Karpas-422 (cell line): ENCODE measurements around the gene TAC1. TPM values are rescaled to one million over a fixed set of nuclear protein-coding genes. Genes with fewer than 3 reads are reported as not detected.

Experiments used
- DNase-seq: peaks from one replicate; pipeline ENCODE4 v3.0.0-alpha.2; 2015
- H2AFZ ChIP-seq: fragments of 200-600 bp; sonication (generic); 2 replicates; pipeline ENCODE4 v1.6.1; 2014; ENCODE audit warnings: antibody characterized with exemption, low read length, mixed read lengths
- H3K27ac ChIP-seq: fragments of 200-600 bp; sonication (generic); 2 replicates; pipeline ENCODE4 v1.5.1; 2014; ENCODE audit warnings: mild to moderate bottlenecking, low read length, moderate library complexity
- H3K27me3 ChIP-seq: fragments of 200-600 bp; sonication (generic); 2 replicates; pipeline ENCODE4 v1.6.1; 2014; ENCODE audit warnings: low read length, mixed read lengths
- H3K36me3 ChIP-seq: fragments of 200-600 bp; sonication (generic); 2 replicates; pipeline ENCODE4 v1.6.1; 2014; ENCODE audit warnings: low read length, mixed read lengths; ENCODE audit not compliant: insufficient read depth
- H3K4me1 ChIP-seq: fragments of 200-600 bp; sonication (generic); 2 replicates; pipeline ENCODE4 v1.6.1; 2014; ENCODE audit warnings: mild to moderate bottlenecking, low read length, mixed read lengths
- H3K4me2 ChIP-seq: fragments of 200-600 bp; sonication (generic); 2 replicates; pipeline ENCODE4 v1.6.1; 2014; ENCODE audit warnings: low read length, low read depth, mild to moderate bottlenecking; ENCODE audit not compliant: poor library complexity, severe bottlenecking
- H3K4me3 ChIP-seq: fragments of 200-600 bp; sonication (generic); 2 replicates; pipeline ENCODE4 v1.5.1; 2014; ENCODE audit warnings: mild to moderate bottlenecking, antibody characterized with exemption, low read length, mixed read lengths
- H3K79me2 ChIP-seq: fragments of 200-600 bp; sonication (generic); 2 replicates; pipeline ENCODE4 v1.6.1; 2014; ENCODE audit warnings: mild to moderate bottlenecking, low read length, mixed read lengths
- H3K9ac ChIP-seq: fragments of 200-600 bp; sonication (generic); 2 replicates; pipeline ENCODE4 v1.6.0; 2014; ENCODE audit warnings: low read length
- H3K9me2 ChIP-seq: fragments of 200-600 bp; sonication (generic), shearing (Covaris generic); replicated peaks from 2 replicates; pipeline ENCODE4 v1.6.0; 2014; ENCODE audit warnings: mild to moderate bottlenecking, low read length, moderate library complexity; ENCODE audit not compliant: insufficient read depth
- H3K9me3 ChIP-seq: fragments of 300-700, 200-600 bp; sonication (generic); 2 replicates; pipeline ENCODE4 v1.6.1; 2014; ENCODE audit warnings: low read length, mixed read lengths
- H4K20me1 ChIP-seq: fragments of 200-600 bp; sonication (generic); 2 replicates; pipeline ENCODE4 v1.6.1; 2014; ENCODE audit warnings: mild to moderate bottlenecking, antibody characterized with exemption, low read length, low read depth; ENCODE audit not compliant: insufficient read depth
- total RNA-seq: library from RNA; depleted of rRNA; stranded (reverse); fragments of >200 nt; shearing (Covaris generic); gene quantifications from 2 replicates; pipeline ENCODE4 v1.2.3, GENCODE V29; 2014; ENCODE audit warnings: low replicate concordance; rRNA removed

The TAC1 gene
- not detected in 2 replicates for total RNA-seq

GRCh38 chr7:97731736-97732564 is at the start of gene TAC1:
Gene TAC1, plus strand, starts transcription at chr7:97732086. Its CDS starts 527 bp downstream, at chr7:97732613.
- H3K4me1 ChIP-seq: no peaks in the 10 kb centered on the region
- no peaks in the 10 kb centered on the region for H3K27me3 ChIP-seq
- no peak within 1 kb of the TSS for H2AFZ ChIP-seq
- H4K20me1 ChIP-seq: no peaks in the 10 kb centered on the region
- no peak within 1 kb of the TSS for H3K4me2 ChIP-seq
- H3K9me2 ChIP-seq: no peaks in the 10 kb centered on the region
- H3K9ac ChIP-seq: no peak within 1 kb of the TSS
- no peaks in the 10 kb centered on the region for H3K36me3 ChIP-seq
- no peaks in the 10 kb centered on the region for H3K79me2 ChIP-seq
- no peak for DNase-seq
- no peaks in the 10 kb centered on the region for H3K9me3 ChIP-seq
- no peak within 1 kb of the TSS for H3K4me3 ChIP-seq
- no peak within 1 kb of the TSS for H3K27ac ChIP-seq

GRCh38 chr7:97685952-97686351 is 45.9 kb upstream of the TAC1 start:
- no peaks in the 10 kb centered on the region for H3K79me2 ChIP-seq
- no peaks in the 10 kb centered on the region for H3K9me2 ChIP-seq
- no peaks in the 10 kb centered on the region for H3K9me3 ChIP-seq
- H3K27ac ChIP-seq: no peak overlapping the region
- H3K4me1 ChIP-seq: no peaks in the 10 kb centered on the region
- no peaks in the 10 kb centered on the region for H4K20me1 ChIP-seq
- H3K27me3 ChIP-seq: no peaks in the 10 kb centered on the region
- DNase-seq: no peak
- H2AFZ ChIP-seq: no peak overlapping the region
- H3K4me2 ChIP-seq: no peak overlapping the region
- H3K36me3 ChIP-seq: no peaks in the 10 kb centered on the region
- no peak overlapping the region for H3K9ac ChIP-seq
- no peak overlapping the region for H3K4me3 ChIP-seq

GRCh38 chr7:97693586-97693985 is 38.3 kb upstream of the TAC1 start:
- no peak for DNase-seq
- H2AFZ ChIP-seq: no peak overlapping the region
- H3K9ac ChIP-seq: no peak overlapping the region
- no peaks in the 10 kb centered on the region for H3K79me2 ChIP-seq
- H3K4me2 ChIP-seq: no peak overlapping the region
- H3K4me3 ChIP-seq: no peak overlapping the region
- no peaks in the 10 kb centered on the region for H3K9me3 ChIP-seq
- H3K27ac ChIP-seq: no peak overlapping the region
- H3K9me2 ChIP-seq: no peaks in the 10 kb centered on the region
- H4K20me1 ChIP-seq: no peaks in the 10 kb centered on the region
- no peaks in the 10 kb centered on the region for H3K36me3 ChIP-seq
- no peaks in the 10 kb centered on the region for H3K4me1 ChIP-seq
- H3K27me3 ChIP-seq: no peaks in the 10 kb centered on the region

- Histone ChIP-seq H3K4me2 (no peak overlapping the region), H3K4me1 (no peaks in the 10 kb centered on the region), H3K79me2 (no peaks in the 10 kb centered on the region), H3K9me2 (no peaks in the 10 kb centered on the region), H3K27me3 (no peaks in the 10 kb centered on the region), H3K27ac (no peak overlapping the region), H3K9me3 (no peaks in the 10 kb centered on the region), H3K4me3 (no peak overlapping the region), H3K36me3 (no peaks in the 10 kb centered on the region), H2AFZ (no peak overlapping the region), H4K20me1 (no peaks in the 10 kb centered on the region), H3K9ac (no peak overlapping the region)
- no peak for DNase-seq
These were observed 37.5 kb upstream of the TAC1 start for GRCh38 chr7:97694355-97694754.

- Histone ChIP-seq H3K27me3 (no peaks in the 10 kb centered on the region), H4K20me1 (no peaks in the 10 kb centered on the region), H3K4me2 (no peak overlapping the region), H3K4me1 (no peaks in the 10 kb centered on the region), H3K9me2 (no peaks in the 10 kb centered on the region), H2AFZ (no peak overlapping the region), H3K79me2 (no peaks in the 10 kb centered on the region), H3K9ac (no peak overlapping the region), H3K4me3 (no peak overlapping the region), H3K36me3 (no peaks in the 10 kb centered on the region), H3K9me3 (no peaks in the 10 kb centered on the region), H3K27ac (no peak overlapping the region)
- no peak for DNase-seq
These were observed 34.5 kb upstream of the TAC1 start for GRCh38 chr7:97697396-97697795.

- no peaks in the 10 kb centered on the region for H3K9me3 ChIP-seq
- no peak overlapping the region for H3K4me2 ChIP-seq
- H2AFZ ChIP-seq: no peak overlapping the region
- H3K4me1 ChIP-seq: no peaks in the 10 kb centered on the region
- no peaks in the 10 kb centered on the region for H3K27me3 ChIP-seq
- no peaks in the 10 kb centered on the region for H3K79me2 ChIP-seq
- no peak overlapping the region for H3K9ac ChIP-seq
- no peak for DNase-seq
- no peaks in the 10 kb centered on the region for H4K20me1 ChIP-seq
- no peaks in the 10 kb centered on the region for H3K9me2 ChIP-seq
- H3K4me3 ChIP-seq: no peak overlapping the region
- no peak overlapping the region for H3K27ac ChIP-seq
- H3K36me3 ChIP-seq: no peaks in the 10 kb centered on the region
These were observed 9.5 kb upstream of the TAC1 start for GRCh38 chr7:97722386-97722785.

- no peak overlapping the region for H3K27ac ChIP-seq
- H3K9me2 ChIP-seq: no peaks in the 10 kb centered on the region
- H3K9me3 ChIP-seq: no peaks in the 10 kb centered on the region
- H3K4me3 ChIP-seq: no peak overlapping the region
- H3K27me3 ChIP-seq: no peaks in the 10 kb centered on the region
- H4K20me1 ChIP-seq: no peaks in the 10 kb centered on the region
- DNase-seq: no peak
- no peak overlapping the region for H2AFZ ChIP-seq
- H3K4me1 ChIP-seq: no peaks in the 10 kb centered on the region
- H3K4me2 ChIP-seq: no peak overlapping the region
- H3K9ac ChIP-seq: no peak overlapping the region
- no peaks in the 10 kb centered on the region for H3K36me3 ChIP-seq
- H3K79me2 ChIP-seq: no peaks in the 10 kb centered on the region
These were observed 834 bp downstream of the TAC1 start for GRCh38 chr7:97732565-97733275.

- H3K79me2 ChIP-seq: no peaks in the 10 kb centered on the region
- DNase-seq: no peak
These were observed 1.6 kb downstream of the TAC1 start for GRCh38 chr7:97733276-97734161.

More at GRCh38 chr7:97733276-97734161, 1.6 kb downstream of the TAC1 start:
- Histone ChIP-seq H3K9me2 (no peaks in the 10 kb centered on the region), H3K4me3 (no peak overlapping the region), H3K9ac (no peak overlapping the region), H3K4me1 (no peaks in the 10 kb centered on the region), H3K4me2 (no peak overlapping the region), H3K36me3 (no peaks in the 10 kb centered on the region), H4K20me1 (no peaks in the 10 kb centered on the region), H3K27ac (no peak overlapping the region), H3K27me3 (no peaks in the 10 kb centered on the region), H3K9me3 (no peaks in the 10 kb centered on the region), H2AFZ (no peak overlapping the region)
